OCI-LY1 (cell line): Measurements from ENCODE around the gene LDLRAD2.

ENCODE experiments used
- H2AFZ ChIP-seq: fragments of 200-600 bp; sonication (generic), shearing (Covaris generic); 2 replicates; pipeline ENCODE4 v1.6.0; 2014; ENCODE audit warnings: antibody characterized with exemption, mild to moderate bottlenecking, low read length
- H3F3A ChIP-seq: fragments of 200-600 bp; sonication (generic), shearing (Covaris generic); 2 replicates; pipeline ENCODE4 v1.6.0; 2014; ENCODE audit warnings: mild to moderate bottlenecking, antibody characterized with exemption, low read length, moderate library complexity; ENCODE audit not compliant: insufficient read depth
- H3K27ac ChIP-seq: fragments of 200-600 bp; sonication (generic); 2 replicates; pipeline ENCODE4 v1.5.1; 2014; ENCODE audit warnings: low read length, mixed run types, mild to moderate bottlenecking, low read depth; ENCODE audit not compliant: poor library complexity, severe bottlenecking
- H3K27me3 ChIP-seq: fragments of 200-600 bp; sonication (generic); 2 replicates; pipeline ENCODE4 v1.6.0; 2014; ENCODE audit warnings: antibody characterized with exemption, mild to moderate bottlenecking, low read length, moderate library complexity; ENCODE audit not compliant: insufficient read depth
- H3K36me3 ChIP-seq: fragments of 200-600 bp; sonication (generic); 2 replicates; pipeline ENCODE4 v1.6.1; 2014; ENCODE audit warnings: mild to moderate bottlenecking, antibody characterized with exemption, low read length, moderate library complexity, mixed read lengths; ENCODE audit not compliant: insufficient read depth
- H3K4me1 ChIP-seq: fragments of 200-600 bp; sonication (generic); 2 replicates; pipeline ENCODE4 v1.5.1; 2014; ENCODE audit warnings: mild to moderate bottlenecking, low read length, moderate library complexity; ENCODE audit not compliant: insufficient read depth, severe bottlenecking
- H3K4me2 ChIP-seq: fragments of 200-600 bp; sonication (generic), shearing (Covaris generic); 2 replicates; pipeline ENCODE4 v1.6.1; 2014; ENCODE audit warnings: low read length
- H3K4me3 ChIP-seq: fragments of 200-600 bp; sonication (generic); 2 replicates; pipeline ENCODE4 v1.5.1; 2014; ENCODE audit warnings: low read length, low read depth, mild to moderate bottlenecking, mixed read lengths; ENCODE audit not compliant: poor library complexity, severe bottlenecking
- H3K79me2 ChIP-seq: fragments of 200-600 bp; shearing (Covaris generic); 2 replicates; pipeline ENCODE4 v1.6.1; 2016; ENCODE audit warnings: mixed run types, low read length, mixed read lengths; ENCODE audit not compliant: insufficient read depth
- H3K9ac ChIP-seq: fragments of 200-600 bp; sonication (generic), shearing (Covaris generic); 2 replicates; pipeline ENCODE4 v1.6.1; 2014; ENCODE audit warnings: mild to moderate bottlenecking, low read length, mixed read lengths
- H3K9me2 ChIP-seq: fragments of 200-600 bp; sonication (generic), shearing (Covaris generic); 2 replicates; pipeline ENCODE4 v1.6.1; 2014; ENCODE audit warnings: low read depth, mild to moderate bottlenecking, low read length, mixed read lengths
- H3K9me3 ChIP-seq: fragments of 200-600 bp; shearing (Covaris generic); 2 replicates; pipeline ENCODE4 v1.6.1; 2014; ENCODE audit warnings: low read length, mixed read lengths
- H4K20me1 ChIP-seq: fragments of 200-600 bp; sonication (generic), shearing (Covaris generic); 2 replicates; pipeline ENCODE4 v1.6.0; 2016; ENCODE audit warnings: mild to moderate bottlenecking, low read length; ENCODE audit not compliant: insufficient read depth
- CTCF ChIP-seq: fragments of 200-600 bp; sonication (generic), shearing (Covaris generic); IDR thresholded peaks from 2 replicates; pipeline ENCODE4 v1.5.1; 2017; ENCODE audit warnings: mild to moderate bottlenecking, antibody characterized with exemption, low read length, moderate library complexity, mixed read lengths
- EZH2 ChIP-seq: fragments of 200-600 bp; sonication (generic), shearing (Covaris generic); IDR thresholded peaks from 2 replicates; pipeline ENCODE4 v1.8.0; 2017; ENCODE audit warnings: borderline replicate concordance, mixed run types, mild to moderate bottlenecking, antibody characterized with exemption, low read length, moderate library complexity, mixed read lengths

LDLRAD2 gene

DNA sequence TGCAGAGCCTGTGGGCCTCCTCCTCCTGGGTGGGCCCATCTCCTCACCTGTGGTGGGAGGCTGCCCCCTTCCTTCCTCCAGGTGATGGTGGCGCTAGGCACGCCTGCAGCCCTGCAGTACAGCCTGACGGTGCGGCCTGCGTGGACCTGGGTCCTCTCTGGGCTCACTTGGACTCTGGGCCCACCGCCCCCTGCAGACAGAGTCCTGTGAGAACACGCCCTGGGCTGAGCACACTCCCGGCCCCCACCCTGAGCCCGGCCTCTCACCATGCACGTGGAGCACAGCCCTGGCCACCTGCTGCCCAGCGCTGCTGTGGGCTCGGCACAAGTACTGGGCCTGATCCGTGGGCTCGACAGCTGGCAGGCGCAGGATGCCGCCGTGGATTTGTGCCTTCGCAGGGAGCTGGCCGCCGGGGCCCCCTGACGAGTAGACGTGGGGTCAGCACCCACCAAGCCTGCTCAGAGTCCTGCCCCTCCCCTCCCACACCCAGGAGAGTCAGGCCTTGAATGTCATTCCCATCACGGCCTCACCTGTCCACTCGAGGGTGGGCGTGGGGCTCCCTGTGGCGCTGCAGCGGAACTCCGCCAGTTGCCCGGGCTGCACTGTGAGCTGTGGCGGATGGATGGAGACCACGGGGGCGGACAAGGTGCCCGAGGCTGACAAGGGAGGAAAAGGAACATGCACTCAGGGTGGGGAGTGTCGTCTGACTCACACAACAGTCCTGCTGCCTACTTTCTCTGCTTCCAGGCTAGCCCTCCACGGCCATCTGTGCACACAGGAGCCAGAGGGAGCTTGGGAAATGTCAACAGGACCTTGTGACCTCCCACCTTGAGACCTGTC lies 43.4 kb downstream of the LDLRAD2 start:
- Histone ChIP-seq H3K4me2 (no peak overlapping the region), H3K27ac (no peak overlapping the region), H3F3A (no peaks in the 10 kb centered on the region), H3K4me1 (peaks cover 11% of the 10 kb centered on the region), H3K27me3 (peaks cover 5% of the 10 kb centered on the region; the same call in 1 of the 2 replicates), H3K9me2 (no peaks in the 10 kb centered on the region), H3K9me3 (no peaks in the 10 kb centered on the region), H4K20me1 (no peaks in the 10 kb centered on the region), H3K79me2 (no peaks in the 10 kb centered on the region), H3K9ac (no peak overlapping the region), H3K36me3 (no peaks in the 10 kb centered on the region; the same call in 1 of the 2 replicates), H3K4me3 (no peak overlapping the region), H2AFZ (no peak overlapping the region)
- TF ChIP-seq CTCF (no peak), EZH2 (no peak)

- no peaks in the 10 kb centered on the region for H3K79me2 ChIP-seq
- H3K9ac ChIP-seq, result no peak overlapping the region
- H3F3A ChIP-seq, result no peaks in the 10 kb centered on the region
- no peaks in the 10 kb centered on the region for H4K20me1 ChIP-seq
- H3K27me3 ChIP-seq, result peaks cover 8% of the 10 kb centered on the region; the same call in 1 of the 2 replicates
- TF ChIP-seq EZH2, result no peak
- no peak for TF ChIP-seq CTCF
- H2AFZ ChIP-seq, result no peak overlapping the region
- peaks cover 4% of the 10 kb centered on the region; the same call in 1 of the 2 replicates for H3K9me3 ChIP-seq
- H3K4me2 ChIP-seq, result no peak overlapping the region
- H3K36me3 ChIP-seq, result peaks cover 13% of the 10 kb centered on the region; the same call in 1 of the 2 replicates
- no peaks in the 10 kb centered on the region for H3K9me2 ChIP-seq
- peaks cover 8% of the 10 kb centered on the region for H3K4me1 ChIP-seq
- no peak overlapping the region for H3K27ac ChIP-seq
- no peak overlapping the region for H3K4me3 ChIP-seq
These were observed 45.2 kb downstream of the LDLRAD2 start for GRCh38 chr1:21857142-21857839.

DNA sequence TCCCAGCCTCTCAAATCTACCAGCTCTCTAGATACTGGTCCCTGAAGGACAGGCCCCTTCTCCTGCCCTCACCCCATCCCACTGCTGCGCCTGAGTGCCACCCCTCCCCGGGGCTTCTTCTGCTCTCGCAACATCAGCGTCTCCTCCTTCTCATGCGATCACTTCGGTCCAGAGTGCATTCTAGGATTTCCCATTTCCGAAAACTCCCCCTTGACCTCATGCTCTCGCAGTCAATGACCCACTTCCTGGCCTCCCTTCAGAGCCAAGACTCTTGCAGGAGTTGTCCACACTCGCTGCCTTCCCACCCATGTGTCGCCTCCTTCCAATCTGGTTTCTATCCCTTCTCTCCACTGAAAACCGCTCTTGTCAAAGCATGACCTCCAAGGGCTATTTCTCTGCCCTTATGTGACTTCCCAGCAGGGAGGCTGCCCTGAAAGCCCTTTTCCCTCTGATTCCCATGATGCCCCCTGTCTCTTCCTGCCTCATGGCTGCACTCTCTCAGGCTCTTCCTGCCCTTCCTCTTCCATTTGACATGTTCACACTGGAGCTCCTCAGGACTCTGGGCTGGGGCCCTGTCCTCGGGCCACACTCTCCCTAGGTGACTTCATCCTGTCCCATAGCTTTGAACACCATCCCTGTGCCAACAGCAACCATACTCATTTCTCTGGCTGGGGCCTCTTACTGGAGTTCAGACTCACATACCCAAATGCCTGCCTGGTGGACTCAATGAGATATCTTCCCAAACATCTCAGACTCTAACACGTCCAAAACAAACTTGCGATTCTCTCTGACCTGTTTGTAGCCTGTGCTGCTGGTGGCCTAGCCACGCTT lies 46.0 kb downstream of the LDLRAD2 start:
- H3K27ac ChIP-seq, result no peak overlapping the region
- TF ChIP-seq EZH2, result no peak
- no peak for TF ChIP-seq CTCF
- no peaks in the 10 kb centered on the region for H3F3A ChIP-seq
- H2AFZ ChIP-seq, result no peak overlapping the region
- H3K9ac ChIP-seq, result no peak overlapping the region
- no peak overlapping the region for H3K4me3 ChIP-seq
- H4K20me1 ChIP-seq, result no peaks in the 10 kb centered on the region
- H3K79me2 ChIP-seq, result no peaks in the 10 kb centered on the region
- peaks cover under 1% of the 10 kb centered on the region for H3K4me1 ChIP-seq
- H3K9me2 ChIP-seq, result no peaks in the 10 kb centered on the region
- peaks cover 4% of the 10 kb centered on the region; the same call in 1 of the 2 replicates for H3K9me3 ChIP-seq
- peaks cover 8% of the 10 kb centered on the region; the same call in 1 of the 2 replicates for H3K27me3 ChIP-seq
- no peak overlapping the region for H3K4me2 ChIP-seq
- peaks cover 13% of the 10 kb centered on the region; the same call in 1 of the 2 replicates for H3K36me3 ChIP-seq
